Transverse colon (tissue), 4 donors: Measurements from ENCODE around the gene YWHAG. TPM values are rescaled to one million over a fixed set of nuclear protein-coding genes. Genes with fewer than 3 reads are reported as not detected.

Experiments
- DNase-seq: peaks from one replicate; pipeline ENCODE4 v3.0.0-alpha.2; 2019
- H3K27ac ChIP-seq, 4 donors: fragments of 200-600 bp; sonication (generic); 2 replicates each; pipeline ENCODE4 v1.5.1; 2016 to 2018; ENCODE audit warnings: inconsistent platforms in 4 of 4
- H3K27me3 ChIP-seq: fragments of 200-600 bp; sonication (generic); 2 replicates; pipeline ENCODE4 v1.5.1; 2017; ENCODE audit warnings: inconsistent platforms
- H3K36me3 ChIP-seq, 4 donors: fragments of 200-600 bp; sonication (generic); 2 replicates each; pipeline ENCODE4 v1.5.1; 2017 to 2019; ENCODE audit warnings: inconsistent platforms in 4 of 4
- H3K4me1 ChIP-seq, 4 donors: fragments of 200-600 bp; sonication (generic); 2 replicates each; pipeline ENCODE4 v1.5.1; 2017 to 2020; ENCODE audit warnings: inconsistent platforms in 4 of 4
- H3K4me3 ChIP-seq, 4 donors: fragments of 200-600 bp; sonication (generic); 1 replicate in 1 of 4; 2 replicates in 3 of 4; pipeline versions ENCODE4 v1.5.1 to v1.6.1; 2017 to 2019; ENCODE audit warnings: inconsistent platforms in 4 of 4
- H3K9me3 ChIP-seq, 2 donors: fragments of 200-600 bp; sonication (generic); 2 replicates each; pipeline ENCODE4 v1.5.1; 2017 to 2019; ENCODE audit warnings: inconsistent platforms in 2 of 2
- EP300 ChIP-seq: sonication (generic); formaldehyde crosslinking; IDR thresholded peaks from one replicate; pipeline ENCODE4 v1.6.1; 2017; ENCODE audit warnings: antibody characterized with exemption, low read depth
- POLR2A ChIP-seq: fragments of 450-650 bp; IDR thresholded peaks from one replicate; pipeline ENCODE4 v1.6.1; 2016; ENCODE audit warnings: antibody characterized with exemption, mild to moderate bottlenecking, moderate library complexity
- POLR2AphosphoS5 ChIP-seq, 3 donors: sonication (generic); formaldehyde crosslinking; IDR thresholded peaks; one replicate each; pipeline ENCODE4 v1.6.1; 2016; ENCODE audit warnings: antibody characterized with exemption in 3 of 3
- WGBS, 2 donors: methylation state at CpG; one replicate each; pipeline ENCODE4 v1.1.5; 2018; ENCODE audit warnings: low coverage in 1 of 2; 5-methylcytosine and 5-hydroxymethylcytosine counted together
- in situ Hi-C, 4 donors: fragments of 200-750 bp; cut with MboI; loops; one replicate each; pipeline versions ENCODE4 v1.15.0 to v1.15.1; 2017; ENCODE audit warnings: low sequenced_read_pairs in 3 of 4, low pct_ligation_motif_present in 1 of 4, low pct_unique_long_range_greater_than_20kb in 1 of 4
- intact Hi-C: fragments of 100-400 bp; cut with DNase I; formaldehyde crosslinking; loops from one replicate; pipeline ENCODE4 v1.15.1; 2023; ENCODE audit warnings: low total_unique reads
- total RNA-seq, 4 donors: library from RNA; depleted of rRNA; stranded (reverse); fragments of >200 nt; gene quantifications; one replicate each; pipeline ENCODE4 v1.1.0, GENCODE V29; 2016
- TF ChIP-seq, protein P1 (sequence below), 5 experiments: fragments of 200-600 bp in 3 of 5; fragments of 450-650 bp in 2 of 5; sonication (generic) in 3 of 5; IDR thresholded peaks; 1 replicate in 2 of 5; 2 replicates in 3 of 5; pipeline ENCODE4 v1.5.1; 2016 to 2017; ENCODE audit warnings: antibody characterized with exemption in 5 of 5, inconsistent platforms in 3 of 5, mild to moderate bottlenecking in 2 of 5, moderate library complexity in 1 of 5

The YWHAG gene
- total RNA-seq, 4 donors from 2014 or later = 35.9 to 71.6 (median 48.2) TPM

- in situ Hi-C loops = no loop called here
These were observed 2.7 kb downstream of the YWHAG start for GRCh38 chr7:76356115-76356514.

GRCh38 chr7:76354981-76355730 is 3.6 kb downstream of the YWHAG start:
- no peak overlapping the region for H3K4me3 ChIP-seq
- H3K36me3 ChIP-seq = no peaks in the 10 kb centered on the region
- intact Hi-C loops = loop anchor here (5.0 kb wide), 1 partner anchor 38 kb away; no protein-coding TSS in a partner anchor
- 81 to 92% methylated on average over 9 of the region's 9 CpGs for WGBS, 2 donors
- no peak overlapping the region for H3K27ac ChIP-seq
- H3K9me3 ChIP-seq = no peaks in the 10 kb centered on the region
- no peaks in the 10 kb centered on the region for H3K27me3 ChIP-seq
- in situ Hi-C loops = no loop called here
- H3K4me1 ChIP-seq = peaks cover 11 to 57% (median 38%) of the 10 kb centered on the region in 4 donors
- TF ChIP-seq POLR2A (no peak), POLR2AphosphoS5 (IDR thresholded peaks at IDR 0.05) (no peak), EP300 (no peak)
- TF ChIP-seq, protein P1, sequence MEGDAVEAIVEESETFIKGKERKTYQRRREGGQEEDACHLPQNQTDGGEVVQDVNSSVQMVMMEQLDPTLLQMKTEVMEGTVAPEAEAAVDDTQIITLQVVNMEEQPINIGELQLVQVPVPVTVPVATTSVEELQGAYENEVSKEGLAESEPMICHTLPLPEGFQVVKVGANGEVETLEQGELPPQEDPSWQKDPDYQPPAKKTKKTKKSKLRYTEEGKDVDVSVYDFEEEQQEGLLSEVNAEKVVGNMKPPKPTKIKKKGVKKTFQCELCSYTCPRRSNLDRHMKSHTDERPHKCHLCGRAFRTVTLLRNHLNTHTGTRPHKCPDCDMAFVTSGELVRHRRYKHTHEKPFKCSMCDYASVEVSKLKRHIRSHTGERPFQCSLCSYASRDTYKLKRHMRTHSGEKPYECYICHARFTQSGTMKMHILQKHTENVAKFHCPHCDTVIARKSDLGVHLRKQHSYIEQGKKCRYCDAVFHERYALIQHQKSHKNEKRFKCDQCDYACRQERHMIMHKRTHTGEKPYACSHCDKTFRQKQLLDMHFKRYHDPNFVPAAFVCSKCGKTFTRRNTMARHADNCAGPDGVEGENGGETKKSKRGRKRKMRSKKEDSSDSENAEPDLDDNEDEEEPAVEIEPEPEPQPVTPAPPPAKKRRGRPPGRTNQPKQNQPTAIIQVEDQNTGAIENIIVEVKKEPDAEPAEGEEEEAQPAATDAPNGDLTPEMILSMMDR (IDR thresholded peaks at IDR 0.05) = no peak
- no peak for DNase-seq

More at GRCh38 chr7:76356115-76356514, 2.7 kb downstream of the YWHAG start:
- intact Hi-C loops = loop anchor here (5.0 kb wide), 1 partner anchor 39 kb away; no protein-coding TSS in a partner anchor
- TF ChIP-seq POLR2AphosphoS5 (IDR thresholded peaks at IDR 0.05) (no peak), EP300 (no peak), POLR2A (no peak)
- TF ChIP-seq, protein P1 (IDR thresholded peaks at IDR 0.05) = no peak
- H3K4me3 ChIP-seq = no peak overlapping the region
- no peaks in the 10 kb centered on the region for H3K27me3 ChIP-seq
- 77 to 92% methylated on average over 4 of the region's 4 CpGs for WGBS, 2 donors
- no peak for DNase-seq
- H3K36me3 ChIP-seq = no peaks in the 10 kb centered on the region
- no peaks in the 10 kb centered on the region for H3K9me3 ChIP-seq
- peak overlapping the region in 2 of 4 donors; percentile 99 to 100 for H3K27ac ChIP-seq
- peaks cover 10 to 54% (median 38%) of the 10 kb centered on the region in 4 donors for H3K4me1 ChIP-seq

DNA sequence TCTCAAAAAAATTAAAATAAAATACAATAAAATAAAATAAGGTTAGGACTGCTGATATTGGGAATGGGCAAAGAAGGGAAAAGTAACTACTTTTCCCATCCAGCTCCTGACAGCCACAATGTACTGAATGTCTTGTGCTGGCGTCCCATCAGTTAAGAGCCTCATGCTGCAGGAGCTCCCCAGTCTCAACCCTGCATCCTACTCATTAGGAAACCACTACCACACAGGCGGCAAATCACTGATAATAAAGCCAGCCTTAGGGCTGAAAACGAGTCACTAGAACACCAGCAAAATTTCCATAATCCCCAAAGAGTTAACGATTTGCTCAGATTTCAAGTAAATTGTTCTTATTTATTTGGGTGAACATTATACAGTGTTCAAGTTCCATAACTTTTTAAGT is 4.3 kb downstream of the YWHAG start:
- intact Hi-C loops = no loop called here
- Histone ChIP-seq H3K9me3 (no peaks in the 10 kb centered on the region), H3K27me3 (no peaks in the 10 kb centered on the region), H3K36me3 (no peaks in the 10 kb centered on the region), H3K4me3 (no peak overlapping the region), H3K27ac (no peak overlapping the region), H3K4me1 (peaks cover 14 to 56% (median 35%) of the 10 kb centered on the region in 4 donors)
- in situ Hi-C loops = no loop called here
- DNase-seq = no peak
- TF ChIP-seq POLR2AphosphoS5 (IDR thresholded peaks at IDR 0.05) = no peak
- TF ChIP-seq POLR2A = no peak
- TF ChIP-seq, protein P1 (IDR thresholded peaks at IDR 0.05) = no peak
- TF ChIP-seq EP300 = no peak
- 78 to 80% methylated on average over 1 to 4 of the region's 4 CpGs for WGBS, 2 donors

- no peak for DNase-seq
- TF ChIP-seq POLR2AphosphoS5 (IDR thresholded peaks at IDR 0.05) (no peak), POLR2A (no peak)
- intact Hi-C loops = no loop called here
- no peaks in the 10 kb centered on the region for H3K27me3 ChIP-seq
- H3K4me1 ChIP-seq = peaks cover 14 to 55% (median 34%) of the 10 kb centered on the region in 4 donors
- H3K27ac ChIP-seq = no peak overlapping the region
- H3K4me3 ChIP-seq = no peak overlapping the region
- WGBS, 2 donors = 93 to 100% methylated on average over 2 to 5 of the region's 5 CpGs
- H3K9me3 ChIP-seq = no peaks in the 10 kb centered on the region
- in situ Hi-C loops = no loop called here
- no peaks in the 10 kb centered on the region for H3K36me3 ChIP-seq
These were observed 5.0 kb downstream of the YWHAG start for GRCh38 chr7:76353744-76354143.
